HG03442 (cell line): ENCODE data around the gene ING2.
"Not testable (repeated sequence)": the region's sequence is repeated elsewhere in the genome, so short reads cannot be mapped to it uniquely, and the experiment has no call there.

Experiments used
- ATAC-seq: cut with Tn5 transposase; IDR thresholded peaks from one replicate; pipeline ENCODE4 v1.9.1; 2021; ENCODE audit warnings: mild to moderate bottlenecking, moderate library complexity; ENCODE audit not compliant: unreplicated experiment

The ING2 gene

DNA sequence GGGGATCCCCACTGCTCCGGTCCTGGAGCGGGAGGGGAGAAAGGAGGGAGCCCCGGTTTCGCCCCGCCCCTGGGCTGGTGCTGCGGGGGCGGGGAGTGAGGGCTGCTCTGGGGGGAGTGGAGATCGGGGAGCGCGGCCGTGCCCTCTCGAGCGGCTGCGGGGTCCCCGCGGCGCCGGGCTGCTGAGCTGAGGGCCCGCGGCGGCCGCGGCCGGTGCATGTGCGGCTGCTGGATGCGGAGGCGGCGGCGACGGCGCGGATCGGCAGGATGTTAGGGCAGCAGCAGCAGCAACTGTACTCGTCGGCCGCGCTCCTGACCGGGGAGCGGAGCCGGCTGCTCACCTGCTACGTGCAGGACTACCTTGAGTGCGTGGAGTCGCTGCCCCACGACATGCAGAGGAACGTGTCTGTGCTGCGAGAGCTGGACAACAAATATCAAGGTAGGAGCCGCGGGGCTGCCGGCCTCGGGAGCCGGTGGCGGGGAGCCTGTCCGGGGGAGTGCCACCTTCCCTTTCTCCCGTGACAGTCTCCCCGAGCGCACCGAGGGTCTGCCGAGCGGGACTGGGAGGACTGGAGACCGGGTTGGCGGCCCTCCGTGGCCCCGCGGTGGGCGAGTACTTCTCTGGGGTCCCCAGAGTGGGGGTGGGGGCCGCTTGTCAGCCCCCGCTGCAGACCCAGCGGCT lies at the start of gene ING2:
Gene ING2 (plus strand): TSS at position 129 of the 681 bp plus-strand sequence. CDS start 138 bp downstream, at position 267.
- peak; percentile 40 for ATAC-seq

- ATAC-seq = no peak
Measured at GRCh38 chr4:183455431-183456195, 49.2 kb upstream of the ING2 start.

GRCh38 chr4:183458005-183458404 lies 46.9 kb upstream of the ING2 start:
- no peak for ATAC-seq

- not testable (repeated sequence) for ATAC-seq
Measured at GRCh38 chr4:183463903-183464619, 40.8 kb upstream of the ING2 start.

- ATAC-seq = not testable (repeated sequence)
Measured at GRCh38 chr4:183465879-183466278, 39.0 kb upstream of the ING2 start.

- no peak for ATAC-seq
Measured at GRCh38 chr4:183467246-183467645, 37.6 kb upstream of the ING2 start.

- ATAC-seq = no peak
Measured at GRCh38 chr4:183468210-183469095, 36.4 kb upstream of the ING2 start.

GRCh38 chr4:183469285-183469684 lies 35.6 kb upstream of the ING2 start:
- ATAC-seq = no peak

GRCh38 chr4:183469936-183470335 lies 34.9 kb upstream of the ING2 start:
- ATAC-seq = no peak

- ATAC-seq = no peak
Measured at GRCh38 chr4:183470821-183471220, 34.0 kb upstream of the ING2 start.

- peak; percentile 83 for ATAC-seq
Measured at GRCh38 chr4:183471946-183472708, 32.7 kb upstream of the ING2 start.

DNA sequence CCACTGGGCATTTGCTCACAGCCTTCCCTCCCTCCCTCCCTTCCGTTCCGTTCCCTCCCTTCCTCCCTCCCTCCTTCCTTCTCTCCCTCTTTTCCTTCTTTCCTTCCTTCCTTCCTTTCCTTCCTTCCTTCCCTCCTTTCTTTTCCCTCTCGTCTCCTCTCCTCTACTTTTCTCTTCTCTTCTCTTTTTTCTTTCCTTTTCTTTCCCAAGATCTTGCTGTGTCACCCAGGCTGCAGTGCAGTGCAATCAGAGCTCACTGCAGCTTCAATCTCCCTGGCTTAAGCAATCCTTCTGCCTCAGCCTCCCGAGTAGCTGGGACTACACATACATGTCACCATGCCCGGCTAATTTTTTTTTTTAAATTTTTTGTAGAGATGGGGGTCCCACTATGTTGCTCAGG lies 26.7 kb upstream of the ING2 start:
- ATAC-seq = no peak

- no peak for ATAC-seq
Measured at GRCh38 chr4:183478926-183479325, 25.9 kb upstream of the ING2 start.

- not testable (repeated sequence) for ATAC-seq
Measured at GRCh38 chr4:183482515-183483095, 22.3 kb upstream of the ING2 start.

DNA sequence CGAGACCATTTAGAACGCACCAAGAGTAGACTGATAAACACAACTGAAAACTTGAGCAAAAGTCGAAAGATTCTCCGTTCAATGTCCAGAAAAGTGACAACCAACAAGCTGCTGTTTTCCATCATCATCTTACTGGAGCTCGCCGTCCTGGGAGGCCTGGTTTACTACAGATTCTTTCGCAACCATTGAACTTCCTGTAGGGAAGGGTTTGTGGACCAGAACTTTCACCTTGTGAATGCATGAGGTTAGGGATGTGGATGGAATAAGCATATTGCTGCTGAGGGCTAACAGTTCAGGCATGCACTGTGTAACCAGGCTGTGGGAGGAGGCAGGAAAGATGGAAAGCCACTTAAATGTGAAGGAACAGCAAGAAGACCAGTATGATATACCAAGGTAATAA lies 20.9 kb upstream of the ING2 start:
- ATAC-seq = no peak

DNA sequence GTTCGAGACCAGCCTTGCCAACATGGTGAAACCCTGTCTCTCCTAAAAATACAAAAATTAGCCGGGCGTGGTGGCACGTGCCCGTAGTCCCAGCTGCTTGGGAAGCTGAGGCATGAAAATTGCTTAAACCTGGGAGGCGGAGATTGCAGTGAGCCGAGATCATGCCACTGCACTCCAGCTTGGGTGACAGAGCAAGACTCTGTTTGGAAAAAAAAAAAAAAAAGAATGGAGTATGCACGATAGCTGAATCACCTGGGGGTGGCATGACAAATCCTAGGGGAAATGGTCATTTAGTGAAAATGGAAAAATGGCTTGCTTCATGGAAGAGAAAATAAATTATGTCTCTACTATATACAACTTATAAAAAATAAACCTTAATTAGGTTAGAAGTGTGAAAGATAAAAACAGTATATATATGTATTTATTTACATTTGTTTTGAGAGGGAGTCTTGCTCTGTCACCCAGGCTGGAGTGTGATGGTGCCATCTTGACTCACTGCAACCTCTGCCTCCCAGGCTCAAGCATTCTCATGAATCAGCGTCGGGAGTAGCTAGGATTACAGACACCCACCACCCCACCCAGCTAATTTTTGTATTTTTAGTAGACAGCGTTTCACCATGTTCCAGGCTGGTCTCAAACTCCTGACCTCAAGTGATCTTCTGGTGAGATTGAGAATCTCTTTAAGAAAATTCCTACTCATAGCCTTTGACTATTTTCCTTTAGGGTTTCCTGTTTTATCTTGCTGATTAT lies 19.3 kb upstream of the ING2 start:
- no peak for ATAC-seq

DNA sequence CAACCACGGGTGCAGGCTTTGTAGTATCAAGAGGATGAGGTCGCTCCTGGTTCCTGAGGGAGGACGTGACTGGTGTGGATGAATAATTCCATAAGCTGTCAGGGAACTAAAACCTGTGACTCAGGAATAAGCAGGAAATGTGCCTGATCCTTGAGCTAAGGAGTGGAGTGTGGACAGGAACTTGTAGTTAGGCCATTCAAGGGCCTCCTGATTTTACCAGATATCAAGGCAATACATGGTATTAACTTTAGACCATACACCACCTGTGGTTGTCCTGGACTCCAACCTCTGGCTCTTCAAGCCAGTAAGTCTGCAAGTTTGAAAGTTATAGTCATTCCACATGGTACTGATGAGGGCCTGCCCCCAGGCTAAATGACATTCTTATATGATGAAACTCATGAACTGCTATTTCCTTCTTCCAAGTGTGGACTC lies 12.1 kb upstream of the ING2 start:
- no peak for ATAC-seq

DNA sequence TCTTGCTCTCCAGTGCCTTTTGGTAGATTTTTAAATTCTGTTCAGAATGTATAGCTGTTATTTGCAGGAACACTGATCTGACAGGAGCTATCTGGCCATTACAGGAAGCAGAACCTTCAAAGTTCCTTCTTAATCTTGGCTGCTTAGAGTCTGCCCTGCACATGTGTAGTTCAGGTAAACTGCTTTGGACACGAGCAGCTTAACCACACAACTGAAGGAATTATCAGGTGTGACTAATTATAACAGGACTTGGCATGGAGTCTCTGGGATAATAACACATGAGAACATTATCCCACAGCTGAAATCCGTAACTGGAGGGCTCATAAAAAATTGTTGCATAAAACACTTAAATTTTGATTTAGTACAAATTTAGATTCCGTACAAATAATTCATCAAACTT lies 11.6 kb upstream of the ING2 start:
- ATAC-seq = no peak

- no peak for ATAC-seq
Measured at GRCh38 chr4:183495184-183495583, 9.7 kb upstream of the ING2 start.
